GM21717 (cell line): ENCODE measurements around the gene SELPLG.
A peak's percentile ranks its signal among the peaks of the same experiment; 100 is the strongest.
"Not testable (repeated sequence)": the region's sequence is repeated elsewhere in the genome, so short reads cannot be mapped to it uniquely, and the experiment has no call there.

ENCODE experiments used
- ATAC-seq: cut with Tn5 transposase; IDR thresholded peaks from one replicate; pipeline ENCODE4 v1.9.1; 2021; ENCODE audit warnings: mild to moderate bottlenecking, moderate library complexity; ENCODE audit not compliant: unreplicated experiment

SELPLG gene

DNA sequence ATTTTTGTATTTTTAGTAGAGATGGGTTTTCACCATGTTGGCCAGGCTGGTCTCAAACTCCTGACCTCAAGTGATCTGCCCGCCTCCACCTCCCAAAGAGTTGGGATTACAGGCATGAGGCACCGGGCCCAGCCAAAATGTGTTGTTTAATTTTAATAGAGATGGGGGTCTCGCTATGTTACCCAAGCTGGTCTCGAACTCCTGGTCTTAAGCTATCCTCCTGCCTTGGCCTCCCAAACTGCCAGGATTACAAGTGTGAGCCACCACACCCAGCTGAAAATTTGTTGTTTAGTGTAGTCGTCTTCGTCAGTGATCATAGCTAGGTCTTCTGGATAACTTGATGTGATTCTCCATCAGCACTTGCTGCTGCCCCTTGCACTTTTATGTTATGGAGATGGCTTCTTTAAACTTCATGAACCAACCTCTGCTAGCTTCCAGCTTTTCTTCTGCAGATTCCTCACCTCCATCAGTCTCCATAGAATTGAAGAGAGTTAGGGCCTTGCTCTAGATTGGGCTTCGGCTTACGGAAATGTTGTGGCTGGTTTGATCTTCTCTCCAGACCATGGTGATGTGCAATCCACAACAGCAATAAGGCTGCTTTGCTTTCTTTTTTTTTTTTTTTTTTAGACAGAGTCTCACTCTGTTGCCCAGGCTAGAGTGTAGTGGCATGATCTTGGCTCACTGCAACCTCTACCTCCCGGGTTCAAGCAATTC is 58.3 kb downstream of the SELPLG start:
- no peak for ATAC-seq

DNA sequence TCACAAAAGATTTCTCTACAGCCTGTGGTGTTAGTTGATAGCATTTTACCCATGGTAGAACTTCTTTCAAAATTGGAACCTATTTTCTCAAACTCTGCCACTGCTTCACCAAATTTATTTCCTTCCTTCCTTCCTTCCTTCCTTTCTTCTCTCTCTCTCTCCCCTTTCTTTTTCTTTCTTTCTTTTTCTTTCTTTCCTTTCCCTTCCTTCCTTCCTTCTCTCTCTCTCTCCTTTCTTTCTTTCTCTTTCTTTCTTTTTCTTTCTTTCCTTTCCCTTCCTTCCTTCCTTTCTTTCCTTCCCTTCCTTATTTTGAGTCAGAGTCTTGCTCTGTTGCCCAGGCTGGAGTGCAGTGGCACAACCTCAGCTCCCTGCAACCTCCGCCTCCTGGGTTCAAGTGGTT is 59.4 kb downstream of the SELPLG start:
- ATAC-seq = not testable (repeated sequence)

DNA sequence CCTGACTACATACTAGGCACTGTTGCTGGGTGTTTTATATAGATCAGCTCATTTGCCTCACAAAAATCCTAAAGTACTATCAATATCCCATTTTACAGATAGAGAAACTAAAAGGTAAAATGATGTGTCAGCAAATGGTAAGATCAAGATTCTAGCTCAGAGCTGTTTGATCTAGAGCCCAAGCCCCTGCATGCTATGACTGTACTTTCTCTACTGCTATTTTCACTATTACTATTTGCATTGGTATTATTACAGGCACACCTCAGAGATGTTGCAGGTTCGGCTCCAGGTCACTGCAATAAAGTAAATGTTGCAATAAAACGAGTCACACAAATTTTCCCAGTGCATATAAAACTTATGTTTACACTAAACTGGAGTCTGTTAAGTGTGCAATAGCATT is 60.4 kb downstream of the SELPLG start:
- ATAC-seq = peak; percentile 27

DNA sequence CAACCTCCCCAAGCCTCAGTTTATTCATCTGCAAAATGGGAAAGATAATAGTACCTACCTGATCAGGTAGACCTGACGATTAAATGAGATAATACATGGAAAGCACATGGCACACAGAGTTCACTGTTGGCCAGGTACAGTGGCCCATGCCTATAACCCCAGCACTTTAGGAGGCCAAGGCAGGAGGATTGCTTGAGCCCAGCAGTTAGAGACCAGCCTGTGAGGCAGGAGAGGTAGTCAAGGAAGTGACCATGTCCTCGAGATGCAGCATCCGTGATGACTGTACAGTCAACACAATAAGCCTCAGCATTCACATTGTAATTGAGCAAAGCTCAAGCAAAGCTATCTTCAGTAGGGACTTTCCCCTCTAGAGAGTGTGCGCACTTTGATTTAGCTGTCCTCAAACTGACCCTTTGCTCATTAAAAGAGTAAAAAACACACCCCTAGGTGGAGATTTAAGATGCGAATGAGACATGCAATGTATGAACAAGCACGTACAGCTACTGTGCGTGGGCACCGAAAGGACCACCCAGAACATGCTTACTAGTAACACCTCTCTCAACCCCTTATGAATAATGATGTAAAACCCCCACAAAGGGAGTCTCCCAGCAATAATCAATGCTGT is 61.4 kb downstream of the SELPLG start:
- ATAC-seq = peak; percentile 23
